ENCODE results near the gene PTGER4.
"Not testable (repeated sequence)": the region's sequence is repeated elsewhere in the genome, so short reads cannot be mapped to it uniquely, and the experiment has no call there.

The PTGER4 gene

GRCh38 chr5:40652441-40653220 is 27.1 kb upstream of the PTGER4 start:
- Histone ChIP-seq H3K27ac (ENCODE audit: low read length) (no peak overlapping the region), H3K4me3 (ENCODE audit: low read length in 2 of 2) (no peak overlapping the region), H3K27me3 (ENCODE audit: control insufficient read depth in 1 of 2, insufficient read depth in 2 of 2, low read length in 2 of 2) (no peaks in the 10 kb centered on the region), H3K9ac (ENCODE audit: low read length in 2 of 2) (no peak overlapping the region), H3K9me3 (ENCODE audit: control insufficient read depth in 2 of 2, low read length in 2 of 2) (no peaks in the 10 kb centered on the region), H3K36me3 (ENCODE audit: control insufficient read depth in 2 of 2, insufficient read depth in 2 of 2, low read length in 2 of 2) (no peaks in the 10 kb centered on the region), H3K4me1 (ENCODE audit: control insufficient read depth, insufficient read depth, low read length) (no peaks in the 10 kb centered on the region)

GRCh38 chr5:40653221-40654022 is 26.3 kb upstream of the PTGER4 start:
- Histone ChIP-seq H3K9me3 (ENCODE audit: control insufficient read depth in 2 of 2, low read length in 2 of 2) (no peaks in the 10 kb centered on the region), H3K9ac (ENCODE audit: low read length in 2 of 2) (no peak overlapping the region), H3K27ac (ENCODE audit: low read length) (no peak overlapping the region), H3K4me3 (ENCODE audit: low read length in 2 of 2) (no peak overlapping the region), H3K27me3 (ENCODE audit: control insufficient read depth in 1 of 2, insufficient read depth in 2 of 2, low read length in 2 of 2) (no peaks in the 10 kb centered on the region), H3K4me1 (ENCODE audit: control insufficient read depth, insufficient read depth, low read length) (no peaks in the 10 kb centered on the region), H3K36me3 (ENCODE audit: control insufficient read depth in 2 of 2, insufficient read depth in 2 of 2, low read length in 2 of 2) (no peaks in the 10 kb centered on the region)

- Histone ChIP-seq H3K4me1 (ENCODE audit: control insufficient read depth, insufficient read depth, low read length) (no peaks in the 10 kb centered on the region), H3K9me3 (ENCODE audit: control insufficient read depth in 2 of 2, low read length in 2 of 2) (no peaks in the 10 kb centered on the region), H3K27me3 (ENCODE audit: control insufficient read depth in 1 of 2, insufficient read depth in 2 of 2, low read length in 2 of 2) (no peaks in the 10 kb centered on the region), H3K36me3 (ENCODE audit: control insufficient read depth in 2 of 2, insufficient read depth in 2 of 2, low read length in 2 of 2) (no peaks in the 10 kb centered on the region), H3K27ac (ENCODE audit: low read length) (no peak overlapping the region), H3K4me3 (ENCODE audit: low read length in 2 of 2) (no peak overlapping the region), H3K9ac (ENCODE audit: low read length in 2 of 2) (no peak overlapping the region)
Observed at GRCh38 chr5:40654377-40654991, 25.2 kb upstream of the PTGER4 start.

- Histone ChIP-seq H3K9ac (ENCODE audit: low read length in 2 of 2) (no peak overlapping the region), H3K27ac (ENCODE audit: low read length) (no peak overlapping the region), H3K9me3 (ENCODE audit: control insufficient read depth in 2 of 2, low read length in 2 of 2) (no peaks in the 10 kb centered on the region), H3K4me3 (ENCODE audit: low read length in 2 of 2) (no peak overlapping the region), H3K36me3 (ENCODE audit: control insufficient read depth in 2 of 2, insufficient read depth in 2 of 2, low read length in 2 of 2) (no peaks in the 10 kb centered on the region), H3K4me1 (ENCODE audit: control insufficient read depth, insufficient read depth, low read length) (no peaks in the 10 kb centered on the region), H3K27me3 (ENCODE audit: control insufficient read depth in 1 of 2, insufficient read depth in 2 of 2, low read length in 2 of 2) (no peaks in the 10 kb centered on the region)
Observed at GRCh38 chr5:40655138-40655537, 24.6 kb upstream of the PTGER4 start.

GRCh38 chr5:40656091-40656490 is 23.6 kb upstream of the PTGER4 start:
- not testable (repeated sequence) for H3K9me3 ChIP-seq (ENCODE audit: control insufficient read depth in 2 of 2, low read length in 2 of 2); H3K4me1 ChIP-seq (ENCODE audit: control insufficient read depth, insufficient read depth, low read length); H3K27ac ChIP-seq (ENCODE audit: low read length); H3K36me3 ChIP-seq (ENCODE audit: control insufficient read depth in 2 of 2, insufficient read depth in 2 of 2, low read length in 2 of 2); H3K27me3 ChIP-seq (ENCODE audit: control insufficient read depth in 1 of 2, insufficient read depth in 2 of 2, low read length in 2 of 2); H3K9ac ChIP-seq (ENCODE audit: low read length in 2 of 2); H3K4me3 ChIP-seq (ENCODE audit: low read length in 2 of 2)

- no peak overlapping the region for H3K4me3 ChIP-seq (ENCODE audit: low read length in 2 of 2)
- no peaks in the 10 kb centered on the region for H3K27me3 ChIP-seq (ENCODE audit: control insufficient read depth in 1 of 2, insufficient read depth in 2 of 2, low read length in 2 of 2)
- H3K9me3 ChIP-seq (ENCODE audit: control insufficient read depth in 2 of 2, low read length in 2 of 2): no peaks in the 10 kb centered on the region
- H3K27ac ChIP-seq (ENCODE audit: low read length): no peak overlapping the region
- no peaks in the 10 kb centered on the region for H3K4me1 ChIP-seq (ENCODE audit: control insufficient read depth, insufficient read depth, low read length)
- no peak overlapping the region for H3K9ac ChIP-seq (ENCODE audit: low read length in 2 of 2)
- H3K36me3 ChIP-seq (ENCODE audit: control insufficient read depth in 2 of 2, insufficient read depth in 2 of 2, low read length in 2 of 2): no peaks in the 10 kb centered on the region
Observed at GRCh38 chr5:40656766-40657165, 22.9 kb upstream of the PTGER4 start.

- no peaks in the 10 kb centered on the region for H3K27me3 ChIP-seq (ENCODE audit: control insufficient read depth in 1 of 2, insufficient read depth in 2 of 2, low read length in 2 of 2)
- no peak overlapping the region for H3K27ac ChIP-seq (ENCODE audit: low read length)
- no peaks in the 10 kb centered on the region for H3K4me1 ChIP-seq (ENCODE audit: control insufficient read depth, insufficient read depth, low read length)
- H3K4me3 ChIP-seq (ENCODE audit: low read length in 2 of 2): no peak overlapping the region
- no peaks in the 10 kb centered on the region for H3K9me3 ChIP-seq (ENCODE audit: control insufficient read depth in 2 of 2, low read length in 2 of 2)
- no peak overlapping the region for H3K9ac ChIP-seq (ENCODE audit: low read length in 2 of 2)
- H3K36me3 ChIP-seq (ENCODE audit: control insufficient read depth in 2 of 2, insufficient read depth in 2 of 2, low read length in 2 of 2): no peaks in the 10 kb centered on the region
Observed at GRCh38 chr5:40660751-40661150, 19.0 kb upstream of the PTGER4 start.

- H3K27ac ChIP-seq (ENCODE audit: low read length): no peak overlapping the region
- no peaks in the 10 kb centered on the region for H3K27me3 ChIP-seq (ENCODE audit: control insufficient read depth in 1 of 2, insufficient read depth in 2 of 2, low read length in 2 of 2)
- no peak overlapping the region for H3K9ac ChIP-seq (ENCODE audit: low read length in 2 of 2)
- H3K36me3 ChIP-seq (ENCODE audit: control insufficient read depth in 2 of 2, insufficient read depth in 2 of 2, low read length in 2 of 2): no peaks in the 10 kb centered on the region
- no peaks in the 10 kb centered on the region for H3K9me3 ChIP-seq (ENCODE audit: control insufficient read depth in 2 of 2, low read length in 2 of 2)
- no peak overlapping the region for H3K4me3 ChIP-seq (ENCODE audit: low read length in 2 of 2)
- no peaks in the 10 kb centered on the region for H3K4me1 ChIP-seq (ENCODE audit: control insufficient read depth, insufficient read depth, low read length)
Observed at GRCh38 chr5:40665635-40666298, 13.9 kb upstream of the PTGER4 start.

GRCh38 chr5:40666657-40667056 is 13.1 kb upstream of the PTGER4 start:
- Histone ChIP-seq H3K27ac (ENCODE audit: low read length) (no peak overlapping the region), H3K36me3 (ENCODE audit: control insufficient read depth in 2 of 2, insufficient read depth in 2 of 2, low read length in 2 of 2) (no peaks in the 10 kb centered on the region), H3K27me3 (ENCODE audit: control insufficient read depth in 1 of 2, insufficient read depth in 2 of 2, low read length in 2 of 2) (no peaks in the 10 kb centered on the region), H3K4me1 (ENCODE audit: control insufficient read depth, insufficient read depth, low read length) (no peaks in the 10 kb centered on the region), H3K9me3 (ENCODE audit: control insufficient read depth in 2 of 2, low read length in 2 of 2) (no peaks in the 10 kb centered on the region), H3K4me3 (ENCODE audit: low read length in 2 of 2) (no peak overlapping the region), H3K9ac (ENCODE audit: low read length in 2 of 2) (no peak overlapping the region)

- no peaks in the 10 kb centered on the region for H3K9me3 ChIP-seq (ENCODE audit: control insufficient read depth in 2 of 2, low read length in 2 of 2)
- H3K4me3 ChIP-seq (ENCODE audit: low read length in 2 of 2): no peak overlapping the region
- no peaks in the 10 kb centered on the region for H3K4me1 ChIP-seq (ENCODE audit: control insufficient read depth, insufficient read depth, low read length)
- no peaks in the 10 kb centered on the region for H3K36me3 ChIP-seq (ENCODE audit: control insufficient read depth in 2 of 2, insufficient read depth in 2 of 2, low read length in 2 of 2)
- H3K9ac ChIP-seq (ENCODE audit: low read length in 2 of 2): no peak overlapping the region
- no peaks in the 10 kb centered on the region for H3K27me3 ChIP-seq (ENCODE audit: control insufficient read depth in 1 of 2, insufficient read depth in 2 of 2, low read length in 2 of 2)
- no peak overlapping the region for H3K27ac ChIP-seq (ENCODE audit: low read length)
Observed at GRCh38 chr5:40667161-40667663, 12.5 kb upstream of the PTGER4 start.

Measured in stomach smooth muscle (tissue), 2 donors.